Osteoblast (primary cell): ENCODE measurements around the gene IL15RA. TPM values are rescaled to one million over a fixed set of nuclear protein-coding genes. Genes with fewer than 3 reads are reported as not detected.

Experiments used
- DNase-seq: peaks from one replicate; pipeline ENCODE4 v3.0.0; 2011; ENCODE audit warnings: low spot score, mixed read lengths; ENCODE audit not compliant: insufficient read length; ENCODE audit errors: missing footprints
- H2AFZ ChIP-seq: 2 replicates; pipeline ENCODE4 v1.6.0; 2011; ENCODE audit warnings: mild to moderate bottlenecking, low read length
- H3K27ac ChIP-seq: 2 replicates; pipeline ENCODE4 v1.5.1; 2011; ENCODE audit warnings: mild to moderate bottlenecking, low read depth, low read length, moderate library complexity
- H3K27me3 ChIP-seq: 2 replicates; pipeline ENCODE4 v1.6.0; 2012; ENCODE audit warnings: mild to moderate bottlenecking, control low read depth, inconsistent platforms, low read length, moderate library complexity; ENCODE audit not compliant: insufficient read depth
- H3K36me3 ChIP-seq: 2 replicates; pipeline ENCODE4 v1.5.1; 2011; ENCODE audit warnings: mild to moderate bottlenecking, low read length, control low read depth, moderate library complexity; ENCODE audit not compliant: insufficient read depth
- H3K4me1 ChIP-seq: 2 replicates; pipeline ENCODE4 v1.5.1; 2011; ENCODE audit warnings: mild to moderate bottlenecking, low read length, control low read depth, moderate library complexity; ENCODE audit not compliant: insufficient read depth
- H3K4me2 ChIP-seq: 2 replicates; pipeline ENCODE4 v1.6.0; 2011; ENCODE audit warnings: mild to moderate bottlenecking, low read length; ENCODE audit not compliant: insufficient read depth
- H3K4me3 ChIP-seq: fragments of 200-600 bp; sonication (generic); 3 replicates; pipeline ENCODE4 v1.5.1; 2012; ENCODE audit warnings: mild to moderate bottlenecking, low read length, inconsistent platforms; ENCODE audit not compliant: insufficient read depth
- H3K79me2 ChIP-seq: 2 replicates; pipeline ENCODE4 v1.6.0; 2012; ENCODE audit warnings: mild to moderate bottlenecking, low read length, control low read depth, inconsistent platforms; ENCODE audit not compliant: insufficient read depth
- H3K9me3 ChIP-seq: 2 replicates; pipeline ENCODE4 v1.5.1; 2011; ENCODE audit warnings: low read depth, low read length, control low read depth
- H4K20me1 ChIP-seq: 2 replicates; pipeline ENCODE4 v1.6.0; 2012; ENCODE audit warnings: mild to moderate bottlenecking, low read length, control low read depth; ENCODE audit not compliant: insufficient read depth
- total RNA-seq: library from RNA; depleted of rRNA; stranded (reverse); fragments of >200 nt; gene quantifications from 2 replicates; pipeline ENCODE4 v1.2.3, GENCODE V29; 2012
- TF ChIP-seq, protein P1 (sequence below): IDR thresholded peaks from 2 replicates; pipeline ENCODE4 v1.5.1; 2011; ENCODE audit warnings: mild to moderate bottlenecking, low read depth, low read length, moderate library complexity; ENCODE audit errors: extremely low read depth

IL15RA gene
- total RNA-seq, 1 donor, result 1.1 TPM

DNA sequence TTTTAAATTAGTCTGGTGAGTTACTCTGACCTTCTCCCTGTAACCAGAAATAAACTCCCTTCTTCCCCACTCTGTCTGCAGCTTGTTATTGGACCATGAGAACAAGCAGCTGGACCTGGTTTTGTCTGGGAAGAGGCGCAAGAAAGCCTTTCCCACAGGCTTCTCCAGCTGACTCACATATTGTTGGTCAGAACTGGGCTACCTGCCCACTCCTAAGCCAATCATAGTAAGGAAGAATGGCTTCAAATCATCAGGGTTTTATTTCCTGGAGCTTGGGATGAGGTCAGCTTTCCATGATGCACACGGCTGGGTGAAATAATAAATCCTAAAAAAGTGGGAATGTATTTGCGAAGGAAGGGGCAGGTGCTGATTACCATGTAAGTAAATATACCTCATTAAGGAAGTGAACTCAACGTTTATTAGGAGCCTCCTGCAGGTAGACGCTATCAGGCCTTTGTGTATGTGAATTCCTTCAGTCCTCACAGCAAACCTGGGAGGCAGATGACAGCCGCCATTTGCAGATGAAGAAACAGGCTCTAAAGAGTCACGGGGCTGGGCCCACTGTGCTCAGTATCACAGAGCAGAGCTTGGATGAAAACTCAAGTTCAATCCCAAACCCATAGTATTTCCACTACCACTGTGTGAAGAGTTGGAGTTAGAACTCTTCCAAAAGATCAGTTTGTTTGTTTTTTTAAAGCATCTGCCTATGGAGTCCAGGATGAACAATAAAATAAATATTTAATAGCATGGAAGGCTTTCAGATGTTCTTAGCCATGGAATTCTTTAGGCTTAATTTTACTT lies 32.8 kb downstream of the IL15RA start:
- H3K9me3 ChIP-seq, result no peaks in the 10 kb centered on the region
- H4K20me1 ChIP-seq, result no peaks in the 10 kb centered on the region
- H3K4me2 ChIP-seq, result peak overlapping the region; percentile 68
- H3K27me3 ChIP-seq, result no peaks in the 10 kb centered on the region
- TF ChIP-seq, protein P1, sequence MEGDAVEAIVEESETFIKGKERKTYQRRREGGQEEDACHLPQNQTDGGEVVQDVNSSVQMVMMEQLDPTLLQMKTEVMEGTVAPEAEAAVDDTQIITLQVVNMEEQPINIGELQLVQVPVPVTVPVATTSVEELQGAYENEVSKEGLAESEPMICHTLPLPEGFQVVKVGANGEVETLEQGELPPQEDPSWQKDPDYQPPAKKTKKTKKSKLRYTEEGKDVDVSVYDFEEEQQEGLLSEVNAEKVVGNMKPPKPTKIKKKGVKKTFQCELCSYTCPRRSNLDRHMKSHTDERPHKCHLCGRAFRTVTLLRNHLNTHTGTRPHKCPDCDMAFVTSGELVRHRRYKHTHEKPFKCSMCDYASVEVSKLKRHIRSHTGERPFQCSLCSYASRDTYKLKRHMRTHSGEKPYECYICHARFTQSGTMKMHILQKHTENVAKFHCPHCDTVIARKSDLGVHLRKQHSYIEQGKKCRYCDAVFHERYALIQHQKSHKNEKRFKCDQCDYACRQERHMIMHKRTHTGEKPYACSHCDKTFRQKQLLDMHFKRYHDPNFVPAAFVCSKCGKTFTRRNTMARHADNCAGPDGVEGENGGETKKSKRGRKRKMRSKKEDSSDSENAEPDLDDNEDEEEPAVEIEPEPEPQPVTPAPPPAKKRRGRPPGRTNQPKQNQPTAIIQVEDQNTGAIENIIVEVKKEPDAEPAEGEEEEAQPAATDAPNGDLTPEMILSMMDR, result no peak
- H3K4me3 ChIP-seq, result peak overlapping the region; percentile 56
- peaks cover 27% of the 10 kb centered on the region for H3K4me1 ChIP-seq
- no peaks in the 10 kb centered on the region for H3K79me2 ChIP-seq
- H3K27ac ChIP-seq, result peak overlapping the region; percentile 99
- H3K36me3 ChIP-seq, result no peaks in the 10 kb centered on the region
- H2AFZ ChIP-seq, result peak overlapping the region; percentile 75
- DNase-seq, result peak; percentile 96

DNA sequence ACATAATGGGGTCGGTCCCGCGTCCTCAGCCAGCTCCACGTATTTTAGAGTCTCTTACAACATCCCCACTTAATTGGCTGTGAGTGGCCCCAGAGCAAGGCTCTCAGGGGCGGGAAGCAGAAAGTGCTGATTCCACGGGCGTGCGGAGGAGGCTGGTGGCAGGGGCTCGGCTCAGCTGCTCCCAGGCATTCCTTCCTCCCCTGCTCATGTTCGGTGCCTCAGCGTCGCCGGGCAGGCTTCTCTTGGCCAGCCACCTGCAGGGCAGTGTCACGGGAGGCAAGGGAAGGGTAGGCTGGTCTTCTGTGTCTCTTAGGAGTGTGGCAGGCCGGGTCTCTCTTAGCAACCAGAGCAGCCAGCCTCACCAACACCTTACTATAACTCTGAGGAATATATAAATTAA lies 33.8 kb downstream of the IL15RA start:
- Histone ChIP-seq H2AFZ (peak overlapping the region; percentile 34), H3K4me1 (peaks cover 27% of the 10 kb centered on the region), H4K20me1 (no peaks in the 10 kb centered on the region), H3K36me3 (peaks cover 3% of the 10 kb centered on the region), H3K79me2 (no peaks in the 10 kb centered on the region), H3K4me2 (no peak overlapping the region), H3K27me3 (no peaks in the 10 kb centered on the region), H3K9me3 (no peaks in the 10 kb centered on the region), H3K4me3 (no peak overlapping the region), H3K27ac (peak overlapping the region; percentile 99)
- TF ChIP-seq, protein P1, result no peak
- DNase-seq, result peak; percentile 83

DNA sequence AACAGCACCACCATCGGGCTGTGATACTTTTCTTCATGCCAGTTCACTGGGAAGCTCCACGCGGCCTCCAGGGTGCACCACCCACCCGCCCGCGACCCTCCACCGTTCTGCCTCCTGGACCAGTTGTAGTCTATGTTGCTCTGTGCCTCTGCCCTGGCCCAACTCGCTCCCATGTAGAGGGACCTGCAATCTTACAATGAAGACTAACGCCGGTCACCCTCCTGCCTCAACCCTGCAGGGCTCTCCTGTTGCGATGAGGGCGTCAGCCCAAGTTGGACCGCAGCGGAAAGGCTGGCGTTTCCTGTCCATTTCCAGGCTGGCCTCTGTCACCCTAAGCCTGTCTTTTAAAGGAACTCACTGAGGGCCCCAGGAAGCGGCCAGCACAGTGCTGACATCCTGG lies 34.9 kb downstream of the IL15RA start:
- TF ChIP-seq, protein P1, result no peak
- no peak overlapping the region for H3K4me3 ChIP-seq
- no peaks in the 10 kb centered on the region for H3K79me2 ChIP-seq
- peaks cover 27% of the 10 kb centered on the region for H3K4me1 ChIP-seq
- no peak overlapping the region for H3K4me2 ChIP-seq
- H3K27me3 ChIP-seq, result no peaks in the 10 kb centered on the region
- H4K20me1 ChIP-seq, result no peaks in the 10 kb centered on the region
- no peak overlapping the region for H2AFZ ChIP-seq
- H3K36me3 ChIP-seq, result peaks cover 14% of the 10 kb centered on the region
- H3K9me3 ChIP-seq, result no peaks in the 10 kb centered on the region
- H3K27ac ChIP-seq, result no peak overlapping the region
- DNase-seq, result no peak

DNA sequence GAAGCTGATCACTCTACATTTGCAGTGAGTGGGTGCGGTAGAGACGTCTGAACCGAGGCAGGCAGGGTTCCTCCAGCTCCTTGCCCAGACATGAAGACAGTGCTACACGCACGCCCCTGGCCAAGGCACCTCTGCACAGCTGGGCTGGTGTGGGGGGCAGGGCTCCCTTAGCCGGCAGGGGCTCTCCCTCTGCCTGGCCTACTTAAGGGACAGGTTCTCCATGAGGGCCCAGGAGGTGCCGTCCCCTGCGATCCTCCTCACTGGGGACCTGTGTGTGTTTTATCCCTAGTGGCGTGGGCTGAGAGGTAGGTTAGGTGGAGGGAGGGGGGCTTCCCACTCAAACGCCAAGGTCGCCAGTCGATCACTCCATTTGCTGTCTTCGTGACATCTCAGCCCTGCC lies 35.3 kb downstream of the IL15RA start:
- H3K27me3 ChIP-seq, result no peaks in the 10 kb centered on the region
- no peaks in the 10 kb centered on the region for H4K20me1 ChIP-seq
- H3K4me1 ChIP-seq, result peaks cover 27% of the 10 kb centered on the region
- peaks cover 18% of the 10 kb centered on the region for H3K36me3 ChIP-seq
- TF ChIP-seq, protein P1, result no peak
- no peak overlapping the region for H3K4me2 ChIP-seq
- no peak overlapping the region for H3K27ac ChIP-seq
- no peak overlapping the region for H2AFZ ChIP-seq
- no peak for DNase-seq
- H3K4me3 ChIP-seq, result no peak overlapping the region
- no peaks in the 10 kb centered on the region for H3K9me3 ChIP-seq
- no peaks in the 10 kb centered on the region for H3K79me2 ChIP-seq
